ENCODE data around the gene OTULINL. TPM values are rescaled to one million over a fixed set of nuclear protein-coding genes. Genes with fewer than 3 reads are reported as not detected.
A peak's percentile ranks its signal among the peaks of the same experiment; 100 is the strongest.

Gene OTULINL
- total RNA-seq, 4 donors from 2014 or later: 3.8 to 12.3 (median 4.6) TPM

DNA sequence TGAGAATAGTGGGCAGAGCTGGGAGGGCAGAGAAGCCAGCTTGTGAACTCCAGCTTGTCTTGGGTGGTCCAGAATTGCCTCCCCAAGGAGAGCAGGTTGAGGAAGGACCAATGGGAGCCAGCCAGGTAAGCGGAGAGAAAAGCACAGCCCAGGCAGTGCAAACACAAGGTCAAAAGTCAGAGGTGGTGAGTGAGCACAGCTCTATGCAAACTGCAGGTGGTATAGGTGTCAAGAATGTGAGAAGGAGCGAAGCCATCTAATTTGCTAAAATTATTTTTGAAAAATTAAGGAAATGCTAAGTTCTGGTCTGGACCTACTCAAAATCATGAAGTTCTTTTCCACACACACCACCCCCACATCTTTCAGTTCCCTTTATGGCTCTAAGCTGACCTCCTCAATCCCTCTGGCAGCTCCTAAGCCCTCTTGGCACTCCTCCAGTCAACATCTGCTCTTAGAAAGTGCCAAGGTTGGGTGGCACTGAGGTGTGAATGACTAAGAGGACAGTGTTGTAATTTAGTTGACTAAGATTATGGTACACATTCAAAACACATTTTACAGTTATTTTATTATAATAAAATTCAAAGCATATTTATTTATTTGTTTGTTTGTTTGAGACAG lies 6.6 kb upstream of the OTULINL start:
- Histone ChIP-seq H3K36me3 (no peaks in the 10 kb centered on the region), H3K27me3 (no peaks in the 10 kb centered on the region), H3K4me1 (no peaks in the 10 kb centered on the region), H3K27ac (peak overlapping the region in 1 of 4 donors; percentile 22), H3K4me3 (no peak overlapping the region), H3K9me3 (no peaks in the 10 kb centered on the region)
- TF ChIP-seq POLR2A (IDR thresholded peaks at IDR 0.05) (no peak), EP300 (IDR thresholded peaks at IDR 0.05) (peak in 1 of 2 donors; percentile 61)
- TF ChIP-seq, protein P1, sequence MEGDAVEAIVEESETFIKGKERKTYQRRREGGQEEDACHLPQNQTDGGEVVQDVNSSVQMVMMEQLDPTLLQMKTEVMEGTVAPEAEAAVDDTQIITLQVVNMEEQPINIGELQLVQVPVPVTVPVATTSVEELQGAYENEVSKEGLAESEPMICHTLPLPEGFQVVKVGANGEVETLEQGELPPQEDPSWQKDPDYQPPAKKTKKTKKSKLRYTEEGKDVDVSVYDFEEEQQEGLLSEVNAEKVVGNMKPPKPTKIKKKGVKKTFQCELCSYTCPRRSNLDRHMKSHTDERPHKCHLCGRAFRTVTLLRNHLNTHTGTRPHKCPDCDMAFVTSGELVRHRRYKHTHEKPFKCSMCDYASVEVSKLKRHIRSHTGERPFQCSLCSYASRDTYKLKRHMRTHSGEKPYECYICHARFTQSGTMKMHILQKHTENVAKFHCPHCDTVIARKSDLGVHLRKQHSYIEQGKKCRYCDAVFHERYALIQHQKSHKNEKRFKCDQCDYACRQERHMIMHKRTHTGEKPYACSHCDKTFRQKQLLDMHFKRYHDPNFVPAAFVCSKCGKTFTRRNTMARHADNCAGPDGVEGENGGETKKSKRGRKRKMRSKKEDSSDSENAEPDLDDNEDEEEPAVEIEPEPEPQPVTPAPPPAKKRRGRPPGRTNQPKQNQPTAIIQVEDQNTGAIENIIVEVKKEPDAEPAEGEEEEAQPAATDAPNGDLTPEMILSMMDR (IDR thresholded peaks at IDR 0.05): no peak
- WGBS, 2 donors: 88% methylated on average over 2 of the region's 2 CpGs
- peak in 1 of 2 donors; percentile 62 for DNase-seq (ENCODE audit: low spot score in 2 of 2)

DNA sequence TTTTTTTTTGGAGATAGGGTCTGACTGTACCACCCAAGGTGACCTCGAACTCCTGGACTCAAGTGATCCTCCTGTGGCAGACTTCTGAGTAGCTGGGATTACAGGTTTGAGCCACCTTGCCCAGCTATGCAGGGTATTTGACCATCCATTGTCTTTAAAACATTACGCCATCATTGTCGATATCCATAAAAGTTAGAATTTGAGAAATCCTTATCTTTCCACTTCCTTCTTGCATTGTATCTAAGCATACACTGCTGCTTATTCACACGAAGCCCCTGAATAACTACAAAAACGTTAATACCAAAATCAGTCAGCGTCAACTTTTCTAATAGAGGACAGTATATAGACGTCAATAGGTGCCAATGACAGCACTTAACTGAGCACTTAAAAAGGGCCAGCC lies 5.4 kb upstream of the OTULINL start:
- Histone ChIP-seq H3K27me3 (no peaks in the 10 kb centered on the region), H3K4me3 (no peak overlapping the region), H3K4me1 (peaks cover 0 to 9% (median 2%) of the 10 kb centered on the region in 4 donors), H3K27ac (no peak overlapping the region), H3K9me3 (no peaks in the 10 kb centered on the region), H3K36me3 (no peaks in the 10 kb centered on the region)
- DNase-seq (ENCODE audit: low spot score in 2 of 2): no peak
- 87 to 93% methylated on average over 7 of the region's 7 CpGs for WGBS, 2 donors
- no peak for TF ChIP-seq POLR2A (IDR thresholded peaks at IDR 0.05)
- TF ChIP-seq, protein P1 (IDR thresholded peaks at IDR 0.05): no peak

DNA sequence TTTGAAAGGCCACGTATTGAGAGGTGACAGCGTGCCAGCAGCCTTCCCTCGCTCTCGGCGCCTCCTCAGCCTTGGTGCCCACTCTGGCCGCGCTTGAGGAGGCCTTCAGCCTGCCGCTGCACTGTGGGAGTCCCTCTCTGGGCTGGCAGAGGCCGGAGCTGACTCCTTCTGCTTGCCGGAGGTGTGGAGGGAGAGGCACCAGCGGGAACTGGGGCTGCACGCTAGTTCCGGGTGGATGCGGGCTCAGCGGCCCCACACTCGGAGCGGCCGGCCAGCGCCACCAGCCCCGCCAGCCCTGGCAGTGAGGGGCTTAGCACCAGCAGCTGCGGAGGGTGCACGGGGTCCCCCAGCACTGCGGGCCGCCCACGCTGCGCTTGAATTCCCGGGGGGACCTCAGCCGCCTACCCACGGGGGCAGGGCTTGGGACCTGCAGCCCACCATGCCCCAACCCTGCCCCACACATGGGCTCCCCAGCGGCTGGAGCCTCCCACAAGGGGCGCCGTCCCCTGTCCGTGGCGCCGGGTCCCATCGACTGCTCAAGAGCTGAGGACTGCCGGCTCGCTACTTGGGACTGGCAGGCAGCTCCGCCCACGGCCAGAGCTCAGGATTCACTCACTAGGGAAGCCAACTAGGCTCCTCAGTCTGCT lies 4.4 kb upstream of the OTULINL start:
- H3K27me3 ChIP-seq: no peaks in the 10 kb centered on the region
- DNase-seq (ENCODE audit: low spot score in 2 of 2): no peak
- H3K36me3 ChIP-seq: no peaks in the 10 kb centered on the region
- H3K4me1 ChIP-seq: peaks cover 0 to 16% (median 3%) of the 10 kb centered on the region in 4 donors
- no peak overlapping the region for H3K27ac ChIP-seq
- WGBS, 2 donors: 95 to 96% methylated on average over 15 to 25 of the region's 40 CpGs
- H3K4me3 ChIP-seq: no peak overlapping the region
- no peak for TF ChIP-seq POLR2A (IDR thresholded peaks at IDR 0.05)
- TF ChIP-seq, protein P1 (IDR thresholded peaks at IDR 0.05): no peak
- TF ChIP-seq EP300 (IDR thresholded peaks at IDR 0.05): no peak
- H3K9me3 ChIP-seq: no peaks in the 10 kb centered on the region

DNA sequence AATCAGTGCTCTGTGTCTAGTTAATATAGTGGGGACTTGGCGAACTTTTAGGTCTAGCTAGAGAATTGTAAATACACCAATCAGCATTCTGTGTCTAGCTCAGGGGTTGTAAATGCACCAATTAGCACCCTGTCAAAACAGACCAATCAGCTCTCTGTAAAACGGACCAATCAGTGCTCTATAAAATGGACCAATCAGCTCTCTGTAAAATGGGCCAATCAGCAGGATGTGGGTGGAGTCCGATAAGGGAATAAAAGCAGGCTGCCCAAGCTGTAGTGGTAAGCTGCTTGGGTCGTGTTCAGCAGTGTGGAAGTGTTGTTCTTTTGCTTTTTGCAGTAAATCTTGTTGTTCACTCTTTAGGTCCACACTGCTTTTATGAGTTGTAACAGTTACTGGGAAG lies 3.6 kb upstream of the OTULINL start:
- TF ChIP-seq POLR2A (IDR thresholded peaks at IDR 0.05): no peak
- TF ChIP-seq, protein P1 (IDR thresholded peaks at IDR 0.05): no peak
- TF ChIP-seq EP300 (IDR thresholded peaks at IDR 0.05): no peak
- H3K36me3 ChIP-seq: no peaks in the 10 kb centered on the region
- WGBS, 2 donors: 85 to 94% methylated on average over 4 of the region's 4 CpGs
- no peaks in the 10 kb centered on the region for H3K9me3 ChIP-seq
- no peak overlapping the region for H3K27ac ChIP-seq
- no peak overlapping the region for H3K4me3 ChIP-seq
- no peaks in the 10 kb centered on the region for H3K27me3 ChIP-seq
- DNase-seq (ENCODE audit: low spot score in 2 of 2): no peak
- H3K4me1 ChIP-seq: peaks cover 0 to 22% (median 6%) of the 10 kb centered on the region in 4 donors

DNA sequence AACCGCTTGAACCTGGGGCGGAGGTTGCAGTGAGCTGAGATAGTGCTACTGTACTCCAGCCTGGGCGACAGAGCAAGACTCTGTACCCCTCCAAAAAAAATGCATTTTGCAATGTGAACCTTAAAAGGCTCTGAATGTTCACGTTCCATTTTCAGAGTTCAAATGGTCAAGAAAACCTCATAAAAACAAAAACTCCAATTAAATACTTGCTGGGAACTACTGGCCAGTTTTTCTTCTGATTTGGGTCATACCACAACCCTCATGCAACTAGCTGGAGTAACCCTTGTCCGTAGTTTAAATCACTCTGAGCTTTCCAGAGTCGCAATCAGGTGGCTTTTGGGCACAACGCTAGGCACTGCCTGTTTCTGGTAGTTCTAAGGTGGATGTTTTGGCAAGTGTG lies 2.3 kb upstream of the OTULINL start:
- no peak for DNase-seq (ENCODE audit: low spot score in 2 of 2)
- Histone ChIP-seq H3K9me3 (no peaks in the 10 kb centered on the region), H3K27ac (no peak overlapping the region), H3K27me3 (no peaks in the 10 kb centered on the region), H3K36me3 (no peaks in the 10 kb centered on the region), H3K4me3 (no peak overlapping the region), H3K4me1 (peaks cover 0 to 27% (median 6%) of the 10 kb centered on the region in 4 donors)
- TF ChIP-seq POLR2A (IDR thresholded peaks at IDR 0.05) (no peak), EP300 (IDR thresholded peaks at IDR 0.05) (no peak)
- TF ChIP-seq, protein P1 (IDR thresholded peaks at IDR 0.05): no peak
- WGBS, 2 donors: 79 to 84% methylated on average over 7 of the region's 7 CpGs
